K562 (cell line): ENCODE measurements around the gene C20orf96. TPM values are rescaled to one million over a fixed set of nuclear protein-coding genes. Genes with fewer than 3 reads are reported as not detected.

Source experiments
- ATF1 ChIP-seq, 2 experiments: fragments of 450-650 bp in 1 of 2; IDR thresholded peaks; 2 replicates each; pipeline ENCODE4 v1.6.1; 2016; ENCODE audit warnings: missing compliant biosample characterization in 1 of 2, missing genetic modification characterization in 1 of 2
- CTBP1 ChIP-seq: fragments of 450-650 bp; IDR thresholded peaks from 2 replicates; pipeline ENCODE4 v1.6.1; 2016; ENCODE audit warnings: borderline replicate concordance
- ESRRB ChIP-seq: fragments of 250-450 bp; sonication (Bioruptor Pico); IDR thresholded peaks from 2 replicates; pipeline ENCODE4 v1.5.0; 2020; ENCODE audit warnings: mild to moderate bottlenecking, moderate library complexity, borderline replicate concordance
- HDAC2 ChIP-seq: fragments of 450-650 bp; IDR thresholded peaks from 2 replicates; pipeline ENCODE4 v1.6.1; 2016; ENCODE audit warnings: mild to moderate bottlenecking
- HDAC6 ChIP-seq: IDR thresholded peaks from 2 replicates; pipeline ENCODE4 v1.6.1; 2012; ENCODE audit warnings: low read depth, mild to moderate bottlenecking, control low read depth, inconsistent platforms, low read length, moderate library complexity
- HDAC8 ChIP-seq: fragments of 450-650 bp; IDR thresholded peaks from 2 replicates; pipeline ENCODE4 v1.6.1; 2016; ENCODE audit warnings: mild to moderate bottlenecking, missing genetic modification characterization, moderate library complexity, missing compliant biosample characterization
- HMGN3 ChIP-seq: IDR thresholded peaks from 2 replicates; pipeline ENCODE4 v1.6.1; 2011; ENCODE audit warnings: borderline replicate concordance, low read depth, mild to moderate bottlenecking, mixed read lengths, low read length; ENCODE audit not compliant: insufficient read length; ENCODE audit errors: extremely low read depth
- HOXB6 ChIP-seq: fragments of 250-450 bp; sonication (Bioruptor Pico); IDR thresholded peaks from 2 replicates; pipeline ENCODE4 v1.5.1; 2022; ENCODE audit warnings: mild to moderate bottlenecking, borderline replicate concordance
- MEF2D ChIP-seq: conservative IDR thresholded peaks from 2 replicates; pipeline ENCODE4 v1.6.1; 2016; ENCODE audit warnings: low read depth, missing genetic modification characterization, missing compliant biosample characterization
- MTA1 ChIP-seq: fragments of 450-650 bp; IDR thresholded peaks from 2 replicates; pipeline ENCODE4 v1.6.1; 2017; ENCODE audit warnings: borderline replicate concordance
- PCBP1 ChIP-seq: fragments of 200-400 bp; formaldehyde crosslinking; IDR thresholded peaks from 2 replicates; pipeline ENCODE4 v1.6.1; 2018; ENCODE audit warnings: mild to moderate bottlenecking, low read depth, low read length; ENCODE audit not compliant: poor library complexity, severe bottlenecking
- RNF2 ChIP-seq: sonication (generic); IDR thresholded peaks from 2 replicates; pipeline ENCODE4 v1.6.1; 2016
- TCF7L2 ChIP-seq: fragments of 150-350 bp; IDR thresholded peaks from 2 replicates; pipeline ENCODE4 v1.6.1; 2016; ENCODE audit warnings: low read depth, mild to moderate bottlenecking, low read length, moderate library complexity
- TGIF2 ChIP-seq: sonication (generic); formaldehyde crosslinking; IDR thresholded peaks from 2 replicates; pipeline ENCODE4 v1.8.1; 2022; ENCODE audit warnings: mild to moderate bottlenecking, missing genetic modification reagents, moderate library complexity
- ZNF324 ChIP-seq: fragments of 250-450 bp; sonication (Bioruptor Pico); IDR thresholded peaks from 2 replicates; pipeline ENCODE4 v1.4.0; 2020; ENCODE audit warnings: mild to moderate bottlenecking
- polyA plus RNA-seq, 8 experiments: library from polyadenylated mRNA; depleted of rRNA in 4 of 8; stranded (reverse) in 5 of 8; unstranded in 3 of 8; fragments of >200 nt; fragmentation: Nextera tagmentation in 2 of 8; fragmentation: Illumina TruSeq in 1 of 8; extraction: Ambion mirVana in 2 of 8; extraction: Trizol in 1 of 8; gene quantifications; 2 replicates each; pipeline versions ENCODE4 v1.2.1 to v1.2.3, GENCODE V29; 2011 to 2014; ENCODE audit warnings: inconsistent platforms in 1 of 8, missing spikeins in 1 of 8
- total RNA-seq, 7 experiments: library from RNA; depleted of rRNA in 6 of 7; stranded (reverse); fragments of >200 nt in 6 of 7; fragmentation: Illumina TruSeq in 2 of 7; extraction: Trizol in 2 of 7; gene quantifications; 2 replicates each; pipeline versions ENCODE4 v1.2.1 to v1.2.3, GENCODE V29; 2011 to 2021; ENCODE audit warnings: low replicate concordance in 1 of 7
- TF ChIP-seq, protein P1 (sequence below): conservative IDR thresholded peaks from 2 replicates; pipeline ENCODE4 v1.6.1; 2011; ENCODE audit warnings: low read depth, mild to moderate bottlenecking, low read length; ENCODE audit not compliant: control insufficient read depth
- TF ChIP-seq, protein P2 (sequence below): fragments of 450-650 bp; IDR thresholded peaks from 2 replicates; pipeline ENCODE4 v1.6.1; 2014; ENCODE audit warnings: low read depth, mild to moderate bottlenecking, moderate library complexity, borderline replicate concordance
- TF ChIP-seq, protein P3 (sequence below): IDR thresholded peaks from 3 replicates; pipeline ENCODE4 v1.6.1; 2011; ENCODE audit warnings: borderline replicate concordance, mild to moderate bottlenecking; ENCODE audit not compliant: insufficient read length, insufficient read depth
- TF ChIP-seq, protein P4 (sequence below), 2 experiments: fragments of 450-650 bp; IDR thresholded peaks; 2 replicates each; pipeline ENCODE4 v1.6.1; 2018; ENCODE audit warnings: mild to moderate bottlenecking in 2 of 2, low read depth in 1 of 2; ENCODE audit not compliant: partially characterized antibody in 2 of 2
- TF ChIP-seq, protein P5 (sequence below): fragments of 250-450 bp; sonication (Bioruptor Pico); IDR thresholded peaks from 2 replicates; pipeline ENCODE4 v1.8.0; 2021; ENCODE audit warnings: moderate library complexity, mild to moderate bottlenecking, inconsistent platforms

C20orf96 gene
- total and polyA plus RNA-seq, 9 of the 15 experiments (the other 6 are each of a cell fraction or from before 2014, with no cell fraction given), result 1.7 to 11.7 (median 4.2) TPM

DNA sequence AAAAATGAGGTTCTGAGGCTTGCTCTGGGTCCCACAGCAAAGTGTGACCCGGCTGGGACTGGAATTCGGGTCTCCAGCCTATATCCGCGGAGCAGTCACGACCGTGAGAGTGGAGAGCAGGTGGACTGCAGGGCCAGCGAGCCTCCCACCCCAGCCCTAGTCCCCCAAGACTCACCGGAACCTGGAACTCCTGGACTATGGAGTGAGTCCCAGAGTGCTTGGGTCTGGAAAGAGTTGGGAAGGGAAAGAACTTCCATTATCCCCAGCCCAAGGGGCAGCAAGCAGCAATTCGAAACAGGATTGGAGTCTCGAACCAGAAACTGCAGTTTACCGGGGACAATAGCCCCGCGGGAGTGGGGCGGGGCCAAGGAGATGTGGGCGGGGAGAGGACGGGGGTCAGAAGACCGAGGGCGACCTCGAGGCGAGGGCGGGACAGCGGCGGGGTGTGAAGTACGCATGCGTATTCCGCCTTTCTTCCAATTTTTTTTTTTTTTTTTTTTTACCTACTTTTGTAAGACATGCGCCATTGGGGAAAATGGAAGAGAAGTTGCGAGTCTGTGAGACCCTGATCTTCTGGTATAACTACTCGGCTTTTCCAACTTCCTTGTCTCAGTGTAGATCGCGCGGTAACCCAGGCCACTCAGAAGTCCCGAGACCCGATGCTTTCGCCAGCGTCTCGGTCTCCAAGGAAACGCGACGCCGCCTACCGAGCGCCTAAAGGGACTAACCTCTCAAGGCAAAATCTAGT is at the start of gene C20orf96 (continued):
- TF ChIP-seq, protein P1, sequence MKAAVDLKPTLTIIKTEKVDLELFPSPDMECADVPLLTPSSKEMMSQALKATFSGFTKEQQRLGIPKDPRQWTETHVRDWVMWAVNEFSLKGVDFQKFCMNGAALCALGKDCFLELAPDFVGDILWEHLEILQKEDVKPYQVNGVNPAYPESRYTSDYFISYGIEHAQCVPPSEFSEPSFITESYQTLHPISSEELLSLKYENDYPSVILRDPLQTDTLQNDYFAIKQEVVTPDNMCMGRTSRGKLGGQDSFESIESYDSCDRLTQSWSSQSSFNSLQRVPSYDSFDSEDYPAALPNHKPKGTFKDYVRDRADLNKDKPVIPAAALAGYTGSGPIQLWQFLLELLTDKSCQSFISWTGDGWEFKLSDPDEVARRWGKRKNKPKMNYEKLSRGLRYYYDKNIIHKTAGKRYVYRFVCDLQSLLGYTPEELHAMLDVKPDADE, result no peak; the same call in 1 of the 2 replicates
- TF ChIP-seq PCBP1 (no peak), TCF7L2 (no peak), ESRRB (no peak), HDAC6 (no peak), HOXB6 (no peak), HDAC2 (no peak), HDAC8 (tag) (no peak), MTA1 (no peak), RNF2 (no peak), MEF2D (tag) (no peak), ATF1 (CRISPR knock-in tag; IDR thresholded peaks at IDR 0.05) (no peak), ATF1 (tag; IDR thresholded peaks at IDR 0.05) (no peak), HMGN3 (no peak), CTBP1 (no peak), TGIF2 (CRISPR knock-in tag) (no peak), ZNF324 (CRISPR knock-in tag) (no peak)
- TF ChIP-seq, protein P2, sequence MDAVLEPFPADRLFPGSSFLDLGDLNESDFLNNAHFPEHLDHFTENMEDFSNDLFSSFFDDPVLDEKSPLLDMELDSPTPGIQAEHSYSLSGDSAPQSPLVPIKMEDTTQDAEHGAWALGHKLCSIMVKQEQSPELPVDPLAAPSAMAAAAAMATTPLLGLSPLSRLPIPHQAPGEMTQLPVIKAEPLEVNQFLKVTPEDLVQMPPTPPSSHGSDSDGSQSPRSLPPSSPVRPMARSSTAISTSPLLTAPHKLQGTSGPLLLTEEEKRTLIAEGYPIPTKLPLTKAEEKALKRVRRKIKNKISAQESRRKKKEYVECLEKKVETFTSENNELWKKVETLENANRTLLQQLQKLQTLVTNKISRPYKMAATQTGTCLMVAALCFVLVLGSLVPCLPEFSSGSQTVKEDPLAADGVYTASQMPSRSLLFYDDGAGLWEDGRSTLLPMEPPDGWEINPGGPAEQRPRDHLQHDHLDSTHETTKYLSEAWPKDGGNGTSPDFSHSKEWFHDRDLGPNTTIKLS, result no peak
- TF ChIP-seq, protein P3, sequence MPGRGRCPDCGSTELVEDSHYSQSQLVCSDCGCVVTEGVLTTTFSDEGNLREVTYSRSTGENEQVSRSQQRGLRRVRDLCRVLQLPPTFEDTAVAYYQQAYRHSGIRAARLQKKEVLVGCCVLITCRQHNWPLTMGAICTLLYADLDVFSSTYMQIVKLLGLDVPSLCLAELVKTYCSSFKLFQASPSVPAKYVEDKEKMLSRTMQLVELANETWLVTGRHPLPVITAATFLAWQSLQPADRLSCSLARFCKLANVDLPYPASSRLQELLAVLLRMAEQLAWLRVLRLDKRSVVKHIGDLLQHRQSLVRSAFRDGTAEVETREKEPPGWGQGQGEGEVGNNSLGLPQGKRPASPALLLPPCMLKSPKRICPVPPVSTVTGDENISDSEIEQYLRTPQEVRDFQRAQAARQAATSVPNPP, result no peak
- TF ChIP-seq, protein P4, sequence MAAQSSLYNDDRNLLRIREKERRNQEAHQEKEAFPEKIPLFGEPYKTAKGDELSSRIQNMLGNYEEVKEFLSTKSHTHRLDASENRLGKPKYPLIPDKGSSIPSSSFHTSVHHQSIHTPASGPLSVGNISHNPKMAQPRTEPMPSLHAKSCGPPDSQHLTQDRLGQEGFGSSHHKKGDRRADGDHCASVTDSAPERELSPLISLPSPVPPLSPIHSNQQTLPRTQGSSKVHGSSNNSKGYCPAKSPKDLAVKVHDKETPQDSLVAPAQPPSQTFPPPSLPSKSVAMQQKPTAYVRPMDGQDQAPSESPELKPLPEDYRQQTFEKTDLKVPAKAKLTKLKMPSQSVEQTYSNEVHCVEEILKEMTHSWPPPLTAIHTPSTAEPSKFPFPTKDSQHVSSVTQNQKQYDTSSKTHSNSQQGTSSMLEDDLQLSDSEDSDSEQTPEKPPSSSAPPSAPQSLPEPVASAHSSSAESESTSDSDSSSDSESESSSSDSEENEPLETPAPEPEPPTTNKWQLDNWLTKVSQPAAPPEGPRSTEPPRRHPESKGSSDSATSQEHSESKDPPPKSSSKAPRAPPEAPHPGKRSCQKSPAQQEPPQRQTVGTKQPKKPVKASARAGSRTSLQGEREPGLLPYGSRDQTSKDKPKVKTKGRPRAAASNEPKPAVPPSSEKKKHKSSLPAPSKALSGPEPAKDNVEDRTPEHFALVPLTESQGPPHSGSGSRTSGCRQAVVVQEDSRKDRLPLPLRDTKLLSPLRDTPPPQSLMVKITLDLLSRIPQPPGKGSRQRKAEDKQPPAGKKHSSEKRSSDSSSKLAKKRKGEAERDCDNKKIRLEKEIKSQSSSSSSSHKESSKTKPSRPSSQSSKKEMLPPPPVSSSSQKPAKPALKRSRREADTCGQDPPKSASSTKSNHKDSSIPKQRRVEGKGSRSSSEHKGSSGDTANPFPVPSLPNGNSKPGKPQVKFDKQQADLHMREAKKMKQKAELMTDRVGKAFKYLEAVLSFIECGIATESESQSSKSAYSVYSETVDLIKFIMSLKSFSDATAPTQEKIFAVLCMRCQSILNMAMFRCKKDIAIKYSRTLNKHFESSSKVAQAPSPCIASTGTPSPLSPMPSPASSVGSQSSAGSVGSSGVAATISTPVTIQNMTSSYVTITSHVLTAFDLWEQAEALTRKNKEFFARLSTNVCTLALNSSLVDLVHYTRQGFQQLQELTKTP (IDR thresholded peaks at IDR 0.05; ENCODE audit: low read depth in 1 of 2, partially characterized antibody in 2 of 2), result no peak
- TF ChIP-seq, protein P5, sequence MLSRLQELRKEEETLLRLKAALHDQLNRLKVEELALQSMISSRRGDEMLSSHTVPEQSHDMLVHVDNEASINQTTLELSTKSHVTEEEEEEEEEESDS (CRISPR knock-in tag), result no peak
